ENCODE measurements around the gene CDC37. TPM values are rescaled to one million over a fixed set of nuclear protein-coding genes. Genes with fewer than 3 reads are reported as not detected.

The CDC37 gene
- total RNA-seq, 1 experiment from 2014 or later = 204 TPM

GRCh38 chr19:10431943-10432735 lies 28.8 kb upstream of the CDC37 start (continued):
- TF ChIP-seq, protein P1, sequence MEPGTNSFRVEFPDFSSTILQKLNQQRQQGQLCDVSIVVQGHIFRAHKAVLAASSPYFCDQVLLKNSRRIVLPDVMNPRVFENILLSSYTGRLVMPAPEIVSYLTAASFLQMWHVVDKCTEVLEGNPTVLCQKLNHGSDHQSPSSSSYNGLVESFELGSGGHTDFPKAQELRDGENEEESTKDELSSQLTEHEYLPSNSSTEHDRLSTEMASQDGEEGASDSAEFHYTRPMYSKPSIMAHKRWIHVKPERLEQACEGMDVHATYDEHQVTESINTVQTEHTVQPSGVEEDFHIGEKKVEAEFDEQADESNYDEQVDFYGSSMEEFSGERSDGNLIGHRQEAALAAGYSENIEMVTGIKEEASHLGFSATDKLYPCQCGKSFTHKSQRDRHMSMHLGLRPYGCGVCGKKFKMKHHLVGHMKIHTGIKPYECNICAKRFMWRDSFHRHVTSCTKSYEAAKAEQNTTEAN (CRISPR knock-in tag; IDR thresholded peaks at IDR 0.05) = 0 out of 2 replicates have a peak, but pooled peaks have one; percentile 23
- no peak for TF ChIP-seq ATF3 (CRISPR knock-in tag; conservative IDR thresholded peaks at IDR 0.05)
- TF ChIP-seq, protein P2, sequence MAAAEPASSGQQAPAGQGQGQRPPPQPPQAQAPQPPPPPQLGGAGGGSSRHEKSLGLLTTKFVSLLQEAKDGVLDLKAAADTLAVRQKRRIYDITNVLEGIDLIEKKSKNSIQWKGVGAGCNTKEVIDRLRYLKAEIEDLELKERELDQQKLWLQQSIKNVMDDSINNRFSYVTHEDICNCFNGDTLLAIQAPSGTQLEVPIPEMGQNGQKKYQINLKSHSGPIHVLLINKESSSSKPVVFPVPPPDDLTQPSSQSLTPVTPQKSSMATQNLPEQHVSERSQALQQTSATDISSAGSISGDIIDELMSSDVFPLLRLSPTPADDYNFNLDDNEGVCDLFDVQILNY (CRISPR knock-in tag; IDR thresholded peaks at IDR 0.05) = peak; percentile 19; the same call in 1 of the 2 replicates

GRCh38 chr19:10431254-10431942 lies 28.1 kb upstream of the CDC37 start:
- peak; percentile 34 for DNase-seq (ENCODE audit: low spot score)
- Mint-ChIP-seq H3K4me3 (peak overlapping the region; percentile 68), H3K4me1 (peaks cover 16% of the 10 kb centered on the region), H3K36me3 (no peaks in the 10 kb centered on the region), H3K27ac (no peak overlapping the region), H3K27me3 (ENCODE audit: low read depth) (peaks cover 70% of the 10 kb centered on the region), H3K9me3 (no peaks in the 10 kb centered on the region)
- 0 out of 2 replicates have a peak, but pooled peaks have one; percentile 5 for ATAC-seq
- ChIA-PET POLR2A (interaction anchor here (0.6 kb wide), 1 partner anchor 16 kb away, joined by 4 read pairs; no protein-coding TSS in a partner anchor), CTCF (interaction anchor here (0.6 to 9.4 kb wide), 12 partner anchors 10 to 268 kb away, joined by 3 to 69 read pairs (median 4); partner anchors contain the start of genes ATG4D, ICAM5 and PDE4A)
- no peak for TF ChIP-seq SP1 (CRISPR knock-in tag; conservative IDR thresholded peaks at IDR 0.05)
- peak; percentile 89; the same call in 1 of the 2 replicates for TF ChIP-seq GTF2I (CRISPR knock-in tag; conservative IDR thresholded peaks at IDR 0.05)

GRCh38 chr19:10430505-10431253 lies 27.3 kb upstream of the CDC37 start:
- ChIA-PET POLR2A (no interaction called here), CTCF (interaction anchor here (2.5 to 9.4 kb wide), 2 partner anchors 10 to 14 kb away, joined by 8 to 69 read pairs; partner anchors contain the start of gene PDE4A)
- DNase-seq (ENCODE audit: low spot score) (peak; percentile 36), ATAC-seq (peak; percentile 26; the same call in 1 of the 2 replicates)
- no peak overlapping the region for H3K27ac Mint-ChIP-seq
- TF ChIP-seq OVOL2 (CRISPR knock-in tag; IDR thresholded peaks at IDR 0.05; ENCODE audit: borderline replicate concordance) = no peak
- TF ChIP-seq, protein P3, sequence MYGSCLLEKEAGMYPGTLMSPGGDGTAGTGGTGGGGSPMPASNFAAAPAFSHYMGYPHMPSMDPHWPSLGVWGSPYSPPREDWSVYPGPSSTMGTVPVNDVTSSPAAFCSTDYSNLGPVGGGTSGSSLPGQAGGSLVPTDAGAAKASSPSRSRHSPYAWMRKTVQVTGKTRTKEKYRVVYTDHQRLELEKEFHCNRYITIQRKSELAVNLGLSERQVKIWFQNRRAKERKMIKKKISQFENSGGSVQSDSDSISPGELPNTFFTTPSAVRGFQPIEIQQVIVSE (CRISPR knock-in tag; IDR thresholded peaks at IDR 0.05; ENCODE audit: borderline replicate concordance) = no peak
- no peak for TF ChIP-seq GABPB1 (CRISPR knock-in tag; IDR thresholded peaks at IDR 0.05)
- no peak for TF ChIP-seq ZNF532 (CRISPR knock-in tag; IDR thresholded peaks at IDR 0.05; ENCODE audit: borderline replicate concordance)
- no peak for TF ChIP-seq PRRX2 (CRISPR knock-in tag; IDR thresholded peaks at IDR 0.05)
- no peak for TF ChIP-seq KAT7 (CRISPR knock-in tag; IDR thresholded peaks at IDR 0.05; ENCODE audit: borderline replicate concordance)
- no peak for TF ChIP-seq NR1H2 (CRISPR knock-in tag; IDR thresholded peaks at IDR 0.05)
- no peak for TF ChIP-seq GRHL2 (CRISPR knock-in tag; IDR thresholded peaks at IDR 0.05; ENCODE audit: insufficient replicate concordance, severe bottlenecking)
- peaks cover 77% of the 10 kb centered on the region for H3K27me3 Mint-ChIP-seq (ENCODE audit: low read depth)
- peaks cover 16% of the 10 kb centered on the region for H3K4me1 Mint-ChIP-seq
- peak overlapping the region; percentile 68 for H3K4me3 Mint-ChIP-seq
- no peaks in the 10 kb centered on the region for H3K9me3 Mint-ChIP-seq
- no peaks in the 10 kb centered on the region for H3K36me3 Mint-ChIP-seq
